Ureter (tissue), 1 donor: ENCODE results near the gene DEGS2. TPM values are rescaled to one million over a fixed set of nuclear protein-coding genes. Genes with fewer than 3 reads are reported as not detected.

Experiments used
- DNase-seq: peaks from one replicate; pipeline ENCODE4 v3.0.0-alpha.2; 2020; ENCODE audit warnings: low spot score
- total RNA-seq: library from RNA; stranded (reverse); gene quantifications from one replicate; pipeline ENCODE4 v1.2.4, GENCODE V29; 2023
- donor health status: DM: yes; HTN: yes; CAD: no.

The DEGS2 gene
- total RNA-seq, 1 donor from 2014 or later, result 59.9 TPM

- no peak for DNase-seq
Observed at GRCh38 chr14:100148837-100149731, 10.4 kb downstream of the DEGS2 start.

GRCh38 chr14:100147691-100148464 lies 11.6 kb downstream of the DEGS2 start:
- no peak for DNase-seq

DNA sequence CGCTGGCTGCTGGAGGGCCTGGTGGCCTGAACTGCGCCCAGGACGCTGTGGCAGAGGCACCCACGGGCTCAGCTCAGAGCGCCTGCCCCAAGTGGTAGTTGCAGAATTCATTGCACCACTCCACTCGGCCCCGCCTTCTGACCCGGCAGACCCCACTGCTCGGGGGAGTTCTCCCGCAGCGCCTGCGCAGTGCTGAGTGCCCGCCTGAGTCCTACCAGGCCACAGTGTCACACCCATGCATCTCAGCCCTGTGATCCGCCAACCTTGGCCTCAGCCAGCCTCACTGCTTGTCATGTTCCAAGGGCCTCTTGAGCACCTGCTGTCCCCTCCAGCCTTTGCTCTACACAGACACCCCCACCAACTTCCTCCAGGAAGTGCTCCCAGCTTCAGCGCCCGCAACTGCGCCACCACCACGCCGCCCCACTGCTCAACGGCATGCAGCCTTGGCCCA lies 12.2 kb downstream of the DEGS2 start:
- no peak for DNase-seq

DNA sequence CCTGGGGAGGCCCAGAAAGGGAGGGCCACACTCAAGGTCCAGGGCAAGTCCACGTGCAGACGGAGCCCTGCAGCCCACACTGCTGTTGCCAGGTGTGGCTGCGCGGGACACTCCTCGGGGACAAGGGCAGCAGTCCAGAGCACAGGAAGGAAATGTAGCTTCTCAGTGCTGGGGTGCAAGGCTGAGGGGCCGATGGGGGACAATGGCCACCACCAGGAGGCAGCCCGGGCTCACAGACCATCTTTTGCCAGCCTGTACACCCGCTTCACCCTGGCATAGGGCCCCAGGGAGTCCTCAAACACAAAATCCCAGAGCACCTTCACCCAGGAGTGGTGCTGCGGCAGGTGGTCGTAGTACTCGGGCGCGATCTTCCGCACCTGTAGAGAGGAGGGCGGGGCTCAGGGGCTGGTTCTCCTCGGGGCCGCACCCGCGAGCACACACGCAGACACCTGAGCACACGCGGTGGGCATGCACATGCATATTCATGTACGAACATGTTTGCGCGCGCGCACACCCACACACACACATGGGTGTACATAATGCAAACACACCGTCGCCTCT lies 12.8 kb downstream of the DEGS2 start:
- no peak for DNase-seq

DNA sequence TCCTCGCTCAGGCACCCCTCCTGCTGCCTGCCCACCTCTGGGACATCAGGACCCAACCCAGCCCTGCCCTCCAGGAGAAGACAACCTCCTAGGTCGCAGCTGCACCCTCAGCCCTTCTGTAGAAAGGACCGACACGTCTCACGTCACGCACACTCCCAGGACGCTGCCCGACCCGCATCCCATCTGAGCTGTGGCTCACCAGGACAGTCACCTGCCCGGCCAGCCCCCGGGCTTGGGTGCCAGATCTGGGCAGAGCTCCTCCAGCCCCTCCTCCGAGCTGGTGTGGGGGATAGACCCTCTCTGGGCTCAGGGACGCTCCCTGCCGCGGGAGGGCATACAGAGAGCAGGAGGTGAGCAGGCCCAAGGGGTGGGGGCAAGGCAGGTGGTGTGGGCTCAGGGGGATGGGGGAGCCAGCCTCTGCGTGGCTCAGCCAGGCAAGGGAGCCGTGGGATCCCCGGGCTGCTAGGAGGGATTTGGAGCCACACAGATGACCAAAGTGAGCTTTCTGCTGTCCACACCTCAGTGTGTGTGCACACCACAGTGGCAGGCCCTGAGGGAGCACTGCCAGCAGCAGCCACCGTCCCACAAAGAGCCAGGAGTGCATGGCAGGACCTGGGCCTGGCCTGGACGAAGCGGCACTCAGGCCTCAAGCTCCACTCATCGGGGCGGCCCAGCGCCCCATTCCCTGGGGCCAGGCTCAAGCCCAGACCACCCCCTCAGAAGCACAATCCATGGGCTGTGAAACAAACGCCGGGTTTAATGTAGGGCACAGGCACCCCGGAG lies 13.6 kb downstream of the DEGS2 start:
- DNase-seq, result no peak

GRCh38 chr14:100144996-100145646 lies 14.3 kb downstream of the DEGS2 start:
- DNase-seq, result no peak

GRCh38 chr14:100144645-100144995 lies 14.8 kb downstream of the DEGS2 start:
- DNase-seq, result no peak

GRCh38 chr14:100143934-100144333 lies 15.5 kb downstream of the DEGS2 start:
- DNase-seq, result no peak

DNA sequence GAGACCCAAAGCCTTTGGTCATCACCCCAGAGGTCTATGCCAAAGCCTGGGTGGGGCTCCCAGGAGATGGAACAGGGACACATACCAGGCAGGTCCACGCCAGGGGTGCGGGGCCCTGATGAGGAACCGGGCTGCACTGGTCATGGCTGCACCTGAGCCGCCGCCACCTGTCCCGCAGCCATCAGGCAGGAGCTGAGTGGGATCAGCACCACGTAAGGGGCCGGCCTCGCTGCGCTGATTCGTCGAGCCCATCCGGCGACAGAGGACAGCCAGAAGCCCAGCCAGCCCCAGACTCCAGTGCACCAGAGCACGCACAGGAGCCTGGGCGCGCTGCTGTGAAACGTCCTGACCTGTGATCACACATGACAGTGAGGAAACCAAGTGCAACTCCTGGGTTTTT lies 15.9 kb downstream of the DEGS2 start:
- DNase-seq, result no peak

DNA sequence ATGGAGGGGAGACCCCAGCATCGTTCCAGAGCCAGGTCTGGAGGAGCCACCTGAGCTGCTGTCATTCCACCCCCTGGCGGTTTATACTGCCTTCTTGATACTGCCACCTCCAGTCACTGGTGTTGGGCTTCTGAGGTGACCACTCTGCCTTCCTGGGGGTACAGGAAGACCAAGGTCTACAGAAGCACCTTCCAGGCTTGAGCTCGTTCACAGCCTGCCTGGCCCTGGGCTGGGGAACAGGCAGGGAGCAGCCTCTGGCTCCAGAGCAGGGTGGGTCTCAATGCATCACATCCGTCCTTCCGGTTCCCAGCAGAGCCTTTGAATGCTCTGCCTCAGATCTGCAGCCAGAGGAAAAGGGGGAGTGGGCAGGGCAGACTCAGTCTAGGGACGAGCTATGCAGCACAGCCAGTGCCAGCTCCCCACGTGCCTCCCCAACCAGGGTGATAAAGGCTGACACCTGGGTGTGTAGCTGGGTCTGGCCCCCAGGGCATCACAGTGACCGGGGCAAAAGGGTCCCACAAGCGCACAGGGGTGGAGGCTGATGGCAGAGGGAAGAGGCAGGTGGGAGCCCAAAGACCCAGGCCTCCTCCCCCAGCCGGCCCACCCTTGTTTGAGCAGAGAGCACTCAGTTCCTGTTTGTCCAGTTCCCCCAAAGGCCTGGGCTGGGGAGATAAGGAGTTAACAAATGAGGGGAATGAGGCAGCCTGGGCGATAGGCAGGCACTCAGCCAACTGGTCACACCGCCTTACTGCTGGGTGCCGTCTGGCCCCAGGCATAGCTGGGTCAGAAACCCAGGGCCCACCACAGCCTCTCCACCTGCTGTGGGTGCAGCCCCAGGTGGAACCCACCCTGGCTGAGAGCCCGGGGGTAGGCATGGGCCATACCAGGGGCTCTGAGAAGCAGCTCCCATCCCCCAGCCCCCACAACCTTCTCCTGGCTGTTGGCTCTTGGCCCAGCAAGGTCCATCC lies 17.1 kb downstream of the DEGS2 start:
- DNase-seq, result peak; percentile 87

DNA sequence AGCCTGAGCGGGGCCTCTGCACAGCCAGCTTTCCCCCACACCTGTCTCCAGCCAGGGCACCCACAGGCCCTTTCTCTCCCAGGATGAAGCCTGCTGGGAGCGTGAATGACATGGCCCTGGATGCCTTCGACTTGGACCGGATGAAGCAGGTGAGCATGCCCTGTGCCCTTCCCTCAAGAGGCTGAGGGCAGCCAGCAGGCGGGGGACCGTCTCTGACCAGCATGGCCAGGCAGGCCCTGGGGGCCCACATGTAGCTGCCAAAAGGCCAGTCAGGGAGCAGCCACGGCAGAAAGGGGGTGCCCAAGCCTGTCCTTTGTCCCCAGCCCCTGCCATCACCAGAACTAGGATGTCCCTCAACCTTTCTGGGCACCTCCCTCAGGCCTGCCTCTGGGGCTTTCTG lies 18.3 kb downstream of the DEGS2 start:
- no peak for DNase-seq

GRCh38 chr14:100140452-100141078 lies 18.9 kb downstream of the DEGS2 start:
- no peak for DNase-seq

- DNase-seq, result no peak
Observed at GRCh38 chr14:100138955-100139354, 20.5 kb downstream of the DEGS2 start.

DNA sequence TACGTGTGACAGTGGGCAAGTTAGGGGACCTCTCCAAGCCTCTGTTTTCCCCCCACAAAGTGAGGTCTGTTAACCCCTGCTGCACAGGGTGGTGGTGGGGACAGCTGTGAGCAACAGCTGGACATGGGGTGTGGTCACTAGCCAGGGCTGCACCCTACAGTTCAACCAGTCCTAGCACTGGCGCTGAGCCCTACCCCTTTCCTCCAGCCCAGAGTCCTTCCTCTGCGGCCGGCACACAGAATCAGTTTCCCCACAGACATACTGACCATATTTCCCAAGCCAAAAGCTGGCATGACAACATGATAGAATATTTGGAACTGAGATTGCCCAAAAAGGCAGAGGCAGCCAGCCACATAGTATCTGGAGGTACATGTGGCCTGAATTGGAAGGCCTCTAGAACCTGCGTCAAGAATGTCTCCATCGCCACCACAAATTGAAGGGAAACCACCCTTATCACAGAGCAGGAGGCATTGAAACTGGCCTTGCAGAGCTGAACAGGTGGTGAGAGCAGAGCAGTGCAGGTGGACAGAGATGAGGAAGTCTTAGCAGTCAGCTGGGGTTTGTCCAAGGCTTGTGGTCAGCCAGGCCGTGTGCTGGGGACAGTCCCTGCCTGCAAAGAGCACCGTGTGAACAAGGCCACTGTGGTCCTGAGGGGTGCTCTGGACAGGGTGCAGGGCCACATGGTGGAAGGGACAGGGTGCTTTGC lies 21.2 kb downstream of the DEGS2 start:
- no peak for DNase-seq

- no peak for DNase-seq
Observed at GRCh38 chr14:100137173-100137572, 22.3 kb downstream of the DEGS2 start.

DNA sequence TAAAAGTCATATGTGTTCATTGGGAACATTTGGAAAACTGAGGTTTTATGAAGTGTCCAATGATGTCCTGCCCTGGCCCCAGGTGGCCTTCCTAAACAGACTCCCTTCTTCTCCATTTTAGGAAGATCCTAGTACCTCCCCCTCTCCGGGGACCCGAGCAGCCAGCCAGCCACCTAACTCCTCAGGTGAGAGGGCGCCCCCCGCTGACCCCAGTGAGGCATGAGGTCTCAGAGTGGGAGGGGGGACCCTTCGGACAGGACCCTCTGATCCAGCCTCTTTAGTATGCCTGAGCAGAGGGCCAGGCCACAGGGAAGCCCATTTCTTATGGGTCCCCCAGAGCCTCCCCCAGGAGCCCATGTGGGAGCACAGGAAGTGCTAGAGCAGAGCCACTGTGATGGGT lies 23.7 kb downstream of the DEGS2 start:
- no peak for DNase-seq

- no peak for DNase-seq
Observed at GRCh38 chr14:100135073-100135472, 24.4 kb downstream of the DEGS2 start.

DNA sequence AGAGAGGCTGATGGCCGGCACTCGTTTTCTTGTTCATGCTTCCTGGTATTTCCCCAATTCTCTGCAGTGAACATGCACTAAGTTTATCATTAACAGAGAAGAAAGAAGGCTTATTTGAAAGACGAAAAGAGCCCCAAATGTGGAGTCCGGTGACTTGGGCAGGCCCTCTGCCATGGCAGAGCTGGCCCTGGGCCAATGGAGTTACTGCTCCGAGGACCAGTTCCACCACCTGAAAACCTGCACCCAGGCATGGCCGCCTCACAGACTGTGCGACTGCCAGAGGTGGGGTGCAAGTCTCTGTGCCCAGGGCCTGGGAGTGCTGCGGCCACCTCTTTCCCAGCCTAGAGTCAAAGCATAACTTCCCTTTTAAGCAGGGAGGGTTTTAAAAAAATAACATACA lies 24.9 kb downstream of the DEGS2 start:
- DNase-seq, result no peak

DNA sequence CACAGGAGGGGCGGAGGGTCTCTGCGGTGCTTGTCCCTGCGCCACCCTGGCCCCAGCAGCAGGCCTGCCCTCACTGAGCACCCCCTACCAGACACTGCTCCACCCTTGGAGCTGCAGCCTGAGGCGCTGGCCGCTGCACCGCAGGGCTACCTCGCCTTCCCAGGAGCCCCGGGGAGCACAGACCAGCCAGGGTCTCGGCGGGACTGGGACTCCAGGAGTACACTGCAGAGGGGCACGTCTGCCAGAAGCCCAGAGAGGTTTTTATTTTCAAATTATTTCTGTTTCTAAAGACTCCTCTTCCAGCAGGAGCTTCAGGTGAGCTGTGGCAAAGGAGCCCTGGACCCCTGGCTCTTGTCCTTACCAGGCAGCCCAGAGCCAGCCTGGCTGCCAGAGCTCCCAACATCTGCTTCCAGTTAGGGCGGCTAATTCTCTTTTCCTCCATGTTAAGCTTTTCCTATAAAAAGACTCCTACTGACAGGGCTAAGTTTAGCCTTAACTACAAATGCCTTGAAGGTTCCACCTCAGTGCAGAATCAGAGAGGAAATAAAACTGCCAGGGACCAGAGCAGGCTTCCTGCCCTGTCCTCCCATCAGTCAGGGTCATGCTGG lies 26.4 kb downstream of the DEGS2 start:
- no peak for DNase-seq
